HUES6 (cell line): ENCODE measurements around the gene PCBD2.
"Not testable (repeated sequence)": the region's sequence is repeated elsewhere in the genome, so short reads cannot be mapped to it uniquely, and the experiment has no call there.

Experiments used
- H3K27ac ChIP-seq: 2 replicates; pipeline ENCODE4 v1.7.0; 2013; ENCODE audit warnings: low read depth, mild to moderate bottlenecking, low read length, inconsistent platforms
- H3K27me3 ChIP-seq: 2 replicates; pipeline ENCODE4 v1.6.1; 2013; ENCODE audit warnings: low read length; ENCODE audit not compliant: control insufficient read depth, insufficient read depth
- H3K36me3 ChIP-seq: 2 replicates; pipeline ENCODE4 v1.6.1; 2013; ENCODE audit warnings: low read length; ENCODE audit not compliant: control insufficient read depth, insufficient read depth
- H3K4me1 ChIP-seq: 2 replicates; pipeline ENCODE4 v1.6.1; 2013; ENCODE audit warnings: low read length; ENCODE audit not compliant: control insufficient read depth, insufficient read depth
- H3K4me3 ChIP-seq: 2 replicates; pipeline ENCODE4 v1.5.1; 2013; ENCODE audit warnings: low read depth, low read length
- H3K9ac ChIP-seq: one replicate; pipeline ENCODE4 v1.6.1; 2013; ENCODE audit warnings: mild to moderate bottlenecking, low read length
- H3K9me3 ChIP-seq: 2 replicates; pipeline ENCODE4 v1.6.1; 2013; ENCODE audit warnings: low read depth, low read length; ENCODE audit not compliant: control insufficient read depth, insufficient read depth

Gene PCBD2

DNA sequence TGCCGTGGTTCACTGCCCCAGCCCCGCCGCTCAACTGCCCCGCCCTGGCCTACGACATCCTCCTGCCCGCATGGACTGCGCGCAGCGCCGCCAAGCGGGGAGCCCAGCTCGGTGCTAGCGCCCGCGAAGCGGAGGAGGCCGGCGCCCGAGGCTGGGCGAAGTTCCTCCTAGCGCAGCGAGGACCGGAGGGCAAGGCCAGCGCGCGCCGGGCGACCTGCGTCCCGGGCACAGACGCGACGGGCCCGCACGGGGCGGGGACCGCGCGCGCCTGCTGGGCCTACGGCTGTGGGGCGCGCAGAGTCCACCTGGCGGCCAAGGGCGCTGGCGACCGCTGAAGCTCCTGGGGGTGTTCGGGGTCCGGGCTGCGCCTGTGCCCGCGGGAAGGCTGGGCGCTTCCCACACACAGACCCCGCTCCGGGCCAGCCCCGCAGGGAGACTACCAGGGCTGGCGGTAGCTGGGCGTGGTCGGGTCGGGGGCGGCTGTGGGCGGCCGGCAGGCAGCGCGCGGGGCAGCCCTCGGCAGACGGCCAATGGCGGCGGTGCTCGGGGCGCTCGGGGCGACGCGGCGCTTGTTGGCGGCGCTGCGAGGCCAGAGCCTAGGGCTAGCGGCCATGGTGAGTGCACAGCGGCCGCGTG lies at the start of gene PCBD2:
TSS of gene PCBD2 (plus strand) at position 522 of the 636 bp plus-strand sequence. CDS start at position 531, 9 bp downstream.
- peaks cover 4% of the 10 kb centered on the region; the same call in 1 of the 2 replicates for H3K4me1 ChIP-seq
- H3K9me3 ChIP-seq, result no peaks in the 10 kb centered on the region
- peak within 1 kb of the TSS; percentile 95 for H3K4me3 ChIP-seq
- peak within 1 kb of the TSS; percentile 88 for H3K27ac ChIP-seq
- 0 out of 2 replicates have a peak, but pooled peaks cover 3% of the 10 kb centered on the region for H3K36me3 ChIP-seq
- peak within 1 kb of the TSS; percentile 93 for H3K9ac ChIP-seq
- H3K27me3 ChIP-seq, result no peaks in the 10 kb centered on the region

DNA sequence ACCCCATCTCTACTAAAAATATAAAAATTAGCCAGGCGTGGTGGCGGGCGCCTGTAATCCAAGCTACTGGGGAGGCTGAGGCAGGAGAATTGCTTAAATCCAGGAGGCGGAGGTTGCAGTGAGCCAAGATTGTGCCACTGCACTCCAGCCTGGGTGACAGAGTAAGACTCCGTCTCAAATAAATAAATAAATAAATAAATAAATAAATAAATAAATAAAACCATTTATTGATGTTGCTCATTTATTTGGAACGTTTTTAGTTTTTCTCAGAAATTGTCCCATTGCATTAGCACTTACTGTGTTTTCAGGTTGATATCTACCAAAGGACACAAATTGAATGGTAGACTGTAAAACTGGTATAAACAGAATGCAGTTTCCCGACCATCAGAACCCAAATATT lies 48.5 kb upstream of the PCBD2 start:
- H3K4me1 ChIP-seq, H3K27me3 ChIP-seq, H3K27ac ChIP-seq, H3K4me3 ChIP-seq, H3K9me3 ChIP-seq, H3K9ac ChIP-seq: not testable (repeated sequence)
- H3K36me3 ChIP-seq, result peaks cover 56% of the 10 kb centered on the region

DNA sequence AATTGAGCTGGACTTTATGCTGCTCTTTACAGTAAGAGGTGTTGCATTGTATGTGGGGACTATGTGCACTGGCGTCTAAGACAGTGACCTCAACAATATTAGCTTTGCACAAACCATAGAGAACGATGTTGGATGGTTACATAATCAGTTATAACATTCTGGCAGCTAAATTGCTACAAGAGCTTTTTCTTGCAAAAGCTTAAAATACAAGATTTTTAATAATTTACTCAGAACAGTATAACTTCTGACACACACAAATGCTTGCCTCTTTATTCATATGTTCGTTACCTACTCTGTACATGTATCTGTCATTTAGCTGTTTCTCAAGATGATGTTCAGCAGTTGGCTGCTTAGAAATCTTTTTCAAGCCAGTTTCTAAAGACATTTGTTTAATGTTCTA lies 47.5 kb upstream of the PCBD2 start:
- H3K36me3 ChIP-seq, result peaks cover 54% of the 10 kb centered on the region
- H3K4me3 ChIP-seq, result no peak overlapping the region

DNA sequence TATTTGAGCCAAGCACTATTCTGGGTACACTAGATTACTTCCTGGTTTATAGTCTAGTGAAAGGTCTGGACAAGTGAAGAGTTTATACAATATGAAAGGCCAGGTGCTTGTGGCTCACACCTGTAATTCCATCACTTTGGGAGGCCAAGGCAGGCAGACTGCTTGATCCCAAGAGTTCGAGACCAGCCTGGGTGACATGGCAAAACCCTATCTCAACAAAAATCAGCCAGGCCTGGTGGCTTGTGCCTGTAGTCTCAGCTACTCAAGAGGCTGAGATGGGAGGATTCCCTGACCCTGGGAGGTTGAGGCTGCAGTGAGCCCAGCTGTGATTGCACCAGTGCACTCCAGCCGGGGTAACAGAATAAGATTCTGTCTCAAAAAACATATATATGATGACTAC lies 40.2 kb upstream of the PCBD2 start:
- H3K27ac ChIP-seq, result no peak overlapping the region
- H3K4me3 ChIP-seq, result no peak overlapping the region
- peaks cover 7% of the 10 kb centered on the region; the same call in 1 of the 2 replicates for H3K36me3 ChIP-seq
- H3K9ac ChIP-seq, result no peak overlapping the region
- H3K4me1 ChIP-seq, result no peaks in the 10 kb centered on the region
- H3K27me3 ChIP-seq, result no peaks in the 10 kb centered on the region
- no peaks in the 10 kb centered on the region for H3K9me3 ChIP-seq

More for the DNA sequence above, 47.5 kb upstream of the PCBD2 start:
- H3K4me1 ChIP-seq, result no peaks in the 10 kb centered on the region
- no peaks in the 10 kb centered on the region for H3K27me3 ChIP-seq
- no peak overlapping the region for H3K27ac ChIP-seq
- no peak overlapping the region for H3K9ac ChIP-seq
- no peaks in the 10 kb centered on the region for H3K9me3 ChIP-seq

DNA sequence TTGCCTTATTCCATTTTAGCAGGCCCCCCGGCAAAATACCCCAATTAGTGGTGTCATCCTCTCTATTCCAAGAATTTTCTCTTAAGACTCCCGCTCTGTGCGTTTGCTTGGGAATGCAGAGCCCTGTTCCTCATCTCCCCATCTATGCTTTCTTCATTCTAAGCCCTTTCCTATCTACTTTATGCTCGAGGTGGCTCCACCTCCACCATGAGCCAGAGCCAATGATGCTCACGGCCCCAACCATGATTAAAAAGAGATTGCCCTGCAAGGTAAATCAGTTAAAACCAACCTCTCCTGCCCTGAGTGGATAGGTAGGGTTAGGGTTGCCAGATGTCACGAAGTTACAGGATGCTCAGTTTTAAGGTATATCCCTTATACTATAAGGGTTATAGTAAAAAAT lies 31.4 kb upstream of the PCBD2 start:
- Histone ChIP-seq H3K9me3 (no peaks in the 10 kb centered on the region), H3K4me1 (peaks cover 12% of the 10 kb centered on the region), H3K36me3 (no peaks in the 10 kb centered on the region), H3K9ac (peak overlapping the region; percentile 95), H3K27ac (peak overlapping the region; percentile 94), H3K27me3 (no peaks in the 10 kb centered on the region), H3K4me3 (peak overlapping the region; percentile 84)

DNA sequence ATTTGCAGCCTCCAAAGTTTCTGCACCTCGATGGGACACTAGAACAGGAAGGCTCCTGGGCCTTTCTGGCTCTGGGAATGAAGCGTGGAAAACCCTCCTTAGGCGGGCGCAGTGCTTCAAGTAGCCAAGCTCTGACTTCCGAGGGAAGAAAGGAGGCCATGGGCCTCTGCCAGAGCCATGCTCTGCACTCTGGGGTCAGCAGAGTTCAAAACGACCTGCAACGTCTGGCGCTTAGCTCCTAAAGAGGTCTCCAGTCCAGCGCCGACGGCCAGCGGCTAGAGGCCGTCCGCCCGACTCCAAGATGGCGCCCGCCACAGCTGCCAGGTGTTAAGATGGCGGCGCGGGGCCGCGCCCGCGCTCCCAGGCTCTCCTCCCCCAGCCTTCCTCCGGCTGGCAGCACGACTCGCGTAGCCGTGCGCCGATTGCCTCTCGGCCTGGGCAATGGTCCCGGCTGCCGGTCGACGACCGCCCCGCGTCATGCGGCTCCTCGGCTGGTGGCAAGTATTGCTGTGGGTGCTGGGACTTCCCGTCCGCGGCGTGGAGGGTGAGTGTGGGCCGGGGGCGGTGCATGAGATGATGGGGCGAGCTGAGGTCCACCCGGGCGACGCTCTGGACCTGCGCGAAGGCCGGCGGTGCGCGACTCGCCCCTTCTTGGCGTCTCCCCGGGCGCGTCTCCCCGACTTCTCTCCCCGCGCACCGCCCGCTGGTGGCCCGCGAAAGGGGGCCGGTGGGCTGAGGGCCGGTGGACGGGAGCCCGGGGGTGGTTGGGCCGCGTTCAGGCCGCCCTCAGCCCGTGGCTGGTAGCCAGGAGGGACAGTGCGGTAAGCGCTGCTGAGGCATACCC lies 30.7 kb upstream of the PCBD2 start, which contains the start of gene TXNDC15:
TSS of gene TXNDC15 (plus strand) at position 385 of the 844 bp plus-strand sequence. CDS start at position 442, 57 bp downstream.
- Histone ChIP-seq H3K27ac (peak within 1 kb of the TSS; percentile 94), H3K4me3 (peak within 1 kb of the TSS; percentile 84), H3K36me3 (no peaks in the 10 kb centered on the region)

DNA sequence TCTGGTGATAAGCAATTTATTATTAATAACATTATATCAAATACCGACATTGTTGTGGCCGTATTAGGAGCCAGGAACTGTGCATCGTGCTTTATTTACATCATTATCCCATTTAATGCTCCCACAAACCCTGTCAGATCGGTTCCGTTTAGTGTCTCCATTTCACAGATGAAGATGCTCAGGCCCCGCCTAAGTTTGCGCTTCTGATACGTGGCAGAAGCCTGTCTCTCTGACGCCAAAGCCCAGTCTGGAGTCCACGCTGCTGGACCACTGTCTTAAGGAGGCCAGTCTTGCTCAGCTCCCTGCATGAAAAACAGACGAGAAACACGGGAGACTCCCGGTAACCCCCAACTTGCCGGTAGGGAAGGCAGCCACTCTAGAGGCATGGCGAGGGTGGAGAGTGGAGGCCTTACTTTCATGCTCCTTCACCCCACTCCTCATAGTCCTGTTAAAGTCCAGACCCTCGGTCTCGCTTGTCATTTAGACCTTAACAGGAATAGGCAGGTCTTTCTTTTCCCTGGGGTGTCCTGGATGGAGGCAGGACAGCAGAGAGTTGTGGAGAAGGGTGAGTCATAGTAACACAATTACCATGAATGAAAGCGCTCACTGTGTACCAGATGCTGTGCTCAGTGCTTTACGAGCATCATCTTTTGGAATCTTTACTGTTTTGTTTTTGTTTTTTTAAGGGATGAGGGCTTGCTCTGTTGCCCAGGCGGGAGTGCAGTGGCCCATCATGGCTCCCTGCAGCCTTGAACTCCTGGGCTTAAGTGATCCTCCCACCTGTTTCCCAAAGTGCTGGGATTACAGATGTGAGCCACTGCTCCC lies 29.9 kb upstream of the PCBD2 start:
- H3K4me1 ChIP-seq, result peaks cover 12% of the 10 kb centered on the region
- H3K4me3 ChIP-seq, result peak overlapping the region; percentile 84
- H3K9me3 ChIP-seq, result no peaks in the 10 kb centered on the region
- H3K36me3 ChIP-seq, result no peaks in the 10 kb centered on the region
- peak overlapping the region; percentile 95 for H3K9ac ChIP-seq
- no peaks in the 10 kb centered on the region for H3K27me3 ChIP-seq
- peak overlapping the region; percentile 94; the same call in 1 of the 2 replicates for H3K27ac ChIP-seq

More for the DNA sequence above, 30.7 kb upstream of the PCBD2 start, which contains the start of gene TXNDC15:
- Histone ChIP-seq H3K9ac (peak within 1 kb of the TSS; percentile 95), H3K27me3 (no peaks in the 10 kb centered on the region), H3K4me1 (peaks cover 12% of the 10 kb centered on the region), H3K9me3 (no peaks in the 10 kb centered on the region)

DNA sequence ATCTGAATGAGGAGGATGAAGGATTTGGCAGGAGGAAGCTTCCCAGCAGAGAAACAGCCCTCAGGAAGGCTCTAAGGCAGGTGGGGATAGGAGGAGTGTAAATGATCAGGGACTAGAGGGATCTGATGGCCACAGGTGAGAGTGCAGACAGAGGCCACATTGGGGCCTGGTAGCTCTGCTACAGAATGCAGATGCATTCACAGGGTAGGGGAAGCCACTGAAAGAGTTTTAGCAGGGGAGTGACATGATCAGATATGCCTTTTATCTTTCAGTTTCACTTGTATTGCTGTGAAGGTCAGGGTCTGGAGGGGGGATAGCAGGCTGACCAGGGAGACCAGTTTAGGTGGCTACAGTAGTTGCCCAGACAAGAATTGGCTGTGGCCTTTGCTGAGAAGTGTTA lies 27.8 kb upstream of the PCBD2 start:
- H3K9ac ChIP-seq, result no peak overlapping the region
- H3K4me1 ChIP-seq, result peaks cover 12% of the 10 kb centered on the region
- H3K36me3 ChIP-seq, result no peaks in the 10 kb centered on the region
- H3K27ac ChIP-seq, result no peak overlapping the region
- no peaks in the 10 kb centered on the region for H3K27me3 ChIP-seq
- no peaks in the 10 kb centered on the region for H3K9me3 ChIP-seq
- H3K4me3 ChIP-seq, result no peak overlapping the region

DNA sequence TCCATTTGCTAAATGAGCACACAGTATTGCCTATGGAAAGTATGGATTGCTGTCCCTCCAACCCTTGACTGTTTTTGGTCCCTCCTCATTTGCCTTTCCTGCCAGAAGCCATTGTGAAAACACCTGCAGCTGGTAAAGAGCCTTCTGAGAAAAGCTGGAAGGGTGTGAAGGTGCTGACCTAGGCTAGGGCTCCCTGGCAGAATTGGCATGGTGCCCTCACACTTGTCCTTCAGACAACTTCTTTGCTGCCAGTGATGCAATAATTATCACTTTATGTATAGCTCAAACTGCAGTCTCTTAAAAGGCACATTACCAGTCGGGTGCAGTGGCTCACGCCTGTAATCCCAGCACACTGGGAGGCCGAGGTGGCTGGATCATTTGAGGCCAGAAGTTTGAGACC lies 26.5 kb upstream of the PCBD2 start:
- H3K4me1 ChIP-seq, result peaks cover 11% of the 10 kb centered on the region
- no peak overlapping the region for H3K27ac ChIP-seq
- H3K9ac ChIP-seq, result no peak overlapping the region
- H3K4me3 ChIP-seq, result no peak overlapping the region
- H3K27me3 ChIP-seq, result no peaks in the 10 kb centered on the region
- H3K9me3 ChIP-seq, result no peaks in the 10 kb centered on the region
- H3K36me3 ChIP-seq, result no peaks in the 10 kb centered on the region

DNA sequence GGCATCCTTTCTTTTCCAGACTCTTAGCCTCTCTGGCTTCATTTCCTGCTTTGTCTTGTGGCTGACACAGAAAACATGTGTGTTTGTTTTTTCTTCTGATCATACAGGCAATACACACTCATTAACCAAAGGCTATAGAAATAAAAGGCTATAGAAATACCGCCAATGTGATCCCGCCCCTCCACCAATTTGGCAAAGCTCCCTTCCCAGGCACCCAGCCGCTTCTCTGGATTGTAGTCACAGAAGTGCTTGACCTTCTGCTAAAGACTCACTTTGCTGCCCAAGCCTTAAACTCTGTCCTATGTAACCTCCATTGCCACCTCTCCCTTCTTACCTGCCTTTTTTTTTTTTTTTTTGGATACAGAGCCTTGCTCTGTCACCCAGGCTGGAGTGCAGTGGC lies 25.5 kb upstream of the PCBD2 start:
- Histone ChIP-seq H3K9me3 (no peaks in the 10 kb centered on the region), H3K4me3 (no peak overlapping the region), H3K36me3 (no peaks in the 10 kb centered on the region), H3K4me1 (peaks cover 5% of the 10 kb centered on the region; the same call in 1 of the 2 replicates), H3K9ac (no peak overlapping the region), H3K27me3 (no peaks in the 10 kb centered on the region), H3K27ac (no peak overlapping the region)
